ENCODE measurements around the gene PATE2. TPM values are rescaled to one million over a fixed set of nuclear protein-coding genes. Genes with fewer than 3 reads are reported as not detected.

PATE2 gene
- total and polyA plus RNA-seq, 7 experiments from 2014 or later = not detected

GRCh38 chr11:125766251-125766650 is 12.4 kb downstream of the PATE2 start:
- H3K36me3 ChIP-seq (ENCODE audit: control insufficient read depth in 2 of 3, insufficient read depth in 3 of 3, low read length in 3 of 3) = no peaks in the 10 kb centered on the region
- no peak overlapping the region for H3K4me3 ChIP-seq (ENCODE audit: low read length)
- ATAC-seq (no peak), DNase-seq (no peak)
- no peaks in the 10 kb centered on the region for H3K9me3 ChIP-seq (ENCODE audit: control insufficient read depth in 2 of 3, low read length in 3 of 3)
- Mint-ChIP-seq H3K4me3 (no peak overlapping the region), H3K9me3 (peaks cover 0 to 3% (median 0%) of the 10 kb centered on the region in 11 donors), H3K4me1 (peaks cover 0 to 27% (median 4%) of the 10 kb centered on the region in 7 donors), H3K36me3 (no peaks in the 10 kb centered on the region), H3K27me3 (peaks cover 0 to 44% (median 32%) of the 10 kb centered on the region in 5 donors), H3K27ac (no peak overlapping the region)
- ChIA-PET CTCF (no interaction called here), POLR2A (no interaction called here)
- no peak overlapping the region for H3K27ac ChIP-seq (ENCODE audit: low read depth, low read length)
- no peaks in the 10 kb centered on the region for H3K27me3 ChIP-seq (ENCODE audit: control insufficient read depth in 2 of 2, insufficient read depth in 2 of 2, low read length in 2 of 2)
- no peaks in the 10 kb centered on the region for H3K4me1 ChIP-seq (ENCODE audit: control insufficient read depth in 2 of 2, insufficient read depth in 2 of 2, low read length in 2 of 2)
- intact Hi-C loops (cut with micrococcal nuclease) = no loop called here

GRCh38 chr11:125763483-125763882 is 15.1 kb downstream of the PATE2 start:
- H3K27me3 Mint-ChIP-seq = peaks cover 0 to 38% (median 33%) of the 10 kb centered on the region in 5 donors
- no peak for DNase-seq
- H3K27ac Mint-ChIP-seq = no peak overlapping the region
- intact Hi-C loops (cut with micrococcal nuclease) = no loop called here
- no peaks in the 10 kb centered on the region for H3K9me3 ChIP-seq (ENCODE audit: control insufficient read depth in 2 of 3, low read length in 3 of 3)
- H3K4me1 Mint-ChIP-seq = peaks cover 0 to 17% (median 0%) of the 10 kb centered on the region in 7 donors
- H3K4me1 ChIP-seq (ENCODE audit: control insufficient read depth in 2 of 2, insufficient read depth in 2 of 2, low read length in 2 of 2) = no peaks in the 10 kb centered on the region
- no peaks in the 10 kb centered on the region for H3K27me3 ChIP-seq (ENCODE audit: control insufficient read depth in 2 of 2, insufficient read depth in 2 of 2, low read length in 2 of 2)
- no peak overlapping the region for H3K4me3 Mint-ChIP-seq
- H3K9me3 Mint-ChIP-seq = peaks cover 0 to 14% (median 5%) of the 10 kb centered on the region in 11 donors
- POLR2A ChIA-PET = no interaction called here
- no peaks in the 10 kb centered on the region for H3K36me3 Mint-ChIP-seq
- H3K36me3 ChIP-seq (ENCODE audit: control insufficient read depth in 2 of 3, insufficient read depth in 3 of 3, low read length in 3 of 3) = no peaks in the 10 kb centered on the region
- no peak overlapping the region for H3K27ac ChIP-seq (ENCODE audit: low read depth, low read length)
- ATAC-seq = no peak
- CTCF ChIA-PET = no interaction called here
- no peak overlapping the region for H3K4me3 ChIP-seq (ENCODE audit: low read length)

- ATAC-seq (no peak), DNase-seq (no peak)
- H3K27me3 ChIP-seq (ENCODE audit: control insufficient read depth in 2 of 2, insufficient read depth in 2 of 2, low read length in 2 of 2) = no peaks in the 10 kb centered on the region
- no peaks in the 10 kb centered on the region for H3K9me3 ChIP-seq (ENCODE audit: control insufficient read depth in 2 of 3, low read length in 3 of 3)
- no peaks in the 10 kb centered on the region for H3K4me1 ChIP-seq (ENCODE audit: control insufficient read depth in 2 of 2, insufficient read depth in 2 of 2, low read length in 2 of 2)
- H3K4me1 Mint-ChIP-seq = peaks cover 0 to 16% (median 0%) of the 10 kb centered on the region in 7 donors
- H3K36me3 Mint-ChIP-seq = peaks cover 0 to 4% (median 0%) of the 10 kb centered on the region in 5 donors
- POLR2A ChIA-PET = no interaction called here
- CTCF ChIA-PET = no interaction called here
- no peak overlapping the region for H3K4me3 ChIP-seq (ENCODE audit: low read length)
- H3K9me3 Mint-ChIP-seq = peaks cover 0 to 22% (median 11%) of the 10 kb centered on the region in 11 donors
- no peak overlapping the region for H3K27ac Mint-ChIP-seq
- peaks cover 0 to 32% (median 28%) of the 10 kb centered on the region in 5 donors for H3K27me3 Mint-ChIP-seq
- H3K4me3 Mint-ChIP-seq = no peak overlapping the region
- H3K27ac ChIP-seq (ENCODE audit: low read depth, low read length) = no peak overlapping the region
- intact Hi-C loops (cut with micrococcal nuclease) = no loop called here
- no peaks in the 10 kb centered on the region for H3K36me3 ChIP-seq (ENCODE audit: control insufficient read depth in 2 of 3, insufficient read depth in 3 of 3, low read length in 3 of 3)
Observed at GRCh38 chr11:125762445-125762844, 16.2 kb downstream of the PATE2 start.

GRCh38 chr11:125756050-125756449 is 22.6 kb downstream of the PATE2 start:
- ChIA-PET CTCF (no interaction called here), POLR2A (no interaction called here)
- H3K9me3 Mint-ChIP-seq = peaks cover 4 to 28% (median 13%) of the 10 kb centered on the region in 11 donors
- no peak overlapping the region for H3K4me3 Mint-ChIP-seq
- DNase-seq = no peak
- H3K27ac Mint-ChIP-seq = no peak overlapping the region
- Histone ChIP-seq H3K4me3 (ENCODE audit: low read length) (no peak overlapping the region), H3K9me3 (ENCODE audit: control insufficient read depth in 2 of 3, low read length in 3 of 3) (no peaks in the 10 kb centered on the region), H3K4me1 (ENCODE audit: control insufficient read depth in 2 of 2, insufficient read depth in 2 of 2, low read length in 2 of 2) (no peaks in the 10 kb centered on the region), H3K27ac (ENCODE audit: low read depth, low read length) (no peak overlapping the region), H3K36me3 (ENCODE audit: control insufficient read depth in 2 of 3, insufficient read depth in 3 of 3, low read length in 3 of 3) (no peaks in the 10 kb centered on the region), H3K27me3 (ENCODE audit: control insufficient read depth in 2 of 2, insufficient read depth in 2 of 2, low read length in 2 of 2) (no peaks in the 10 kb centered on the region)
- intact Hi-C loops (cut with micrococcal nuclease) = no loop called here
- peaks cover 5 to 40% (median 28%) of the 10 kb centered on the region in 5 donors for H3K27me3 Mint-ChIP-seq
- H3K36me3 Mint-ChIP-seq = peaks cover 0 to 6% (median 0%) of the 10 kb centered on the region in 5 donors
- no peaks in the 10 kb centered on the region for H3K4me1 Mint-ChIP-seq
- no peak for ATAC-seq

GRCh38 chr11:125750629-125751028 is 28.0 kb downstream of the PATE2 start:
- Mint-ChIP-seq H3K27ac (no peak overlapping the region), H3K36me3 (no peaks in the 10 kb centered on the region), H3K4me3 (no peak overlapping the region), H3K4me1 (no peaks in the 10 kb centered on the region), H3K27me3 (peaks cover 3 to 43% (median 18%) of the 10 kb centered on the region in 5 donors), H3K9me3 (peaks cover 0 to 5% (median 0%) of the 10 kb centered on the region in 11 donors)
- Histone ChIP-seq H3K4me1 (ENCODE audit: control insufficient read depth in 2 of 2, insufficient read depth in 2 of 2, low read length in 2 of 2) (no peaks in the 10 kb centered on the region), H3K27ac (ENCODE audit: low read depth, low read length) (no peak overlapping the region), H3K9me3 (ENCODE audit: control insufficient read depth in 2 of 3, low read length in 3 of 3) (no peaks in the 10 kb centered on the region), H3K36me3 (ENCODE audit: control insufficient read depth in 2 of 3, insufficient read depth in 3 of 3, low read length in 3 of 3) (no peaks in the 10 kb centered on the region), H3K27me3 (ENCODE audit: control insufficient read depth in 2 of 2, insufficient read depth in 2 of 2, low read length in 2 of 2) (no peaks in the 10 kb centered on the region), H3K4me3 (ENCODE audit: low read length) (no peak overlapping the region)
- POLR2A ChIA-PET = no interaction called here
- CTCF ChIA-PET = no interaction called here
- intact Hi-C loops (cut with micrococcal nuclease) = no loop called here
- ATAC-seq (no peak), DNase-seq (no peak)

- ChIA-PET CTCF (no interaction called here), POLR2A (no interaction called here)
- Mint-ChIP-seq H3K4me3 (no peak within 1 kb of the TSS), H3K4me1 (no peaks in the 10 kb centered on the region), H3K9me3 (no peaks in the 10 kb centered on the region), H3K36me3 (no peaks in the 10 kb centered on the region), H3K27me3 (peaks cover 0 to 20% (median 7%) of the 10 kb centered on the region in 5 donors), H3K27ac (no peak within 1 kb of the TSS)
- no peak within 1 kb of the TSS for H3K4me3 ChIP-seq (ENCODE audit: low read length)
- no peak for DNase-seq
- intact Hi-C loops (cut with micrococcal nuclease) = no loop called here
- no peak for ATAC-seq
- H3K9me3 ChIP-seq (ENCODE audit: control insufficient read depth in 2 of 3, low read length in 3 of 3) = no peaks in the 10 kb centered on the region
- no peaks in the 10 kb centered on the region for H3K4me1 ChIP-seq (ENCODE audit: control insufficient read depth in 2 of 2, insufficient read depth in 2 of 2, low read length in 2 of 2)
- H3K27ac ChIP-seq (ENCODE audit: low read depth, low read length) = no peak within 1 kb of the TSS
- H3K36me3 ChIP-seq (ENCODE audit: control insufficient read depth in 2 of 3, insufficient read depth in 3 of 3, low read length in 3 of 3) = no peaks in the 10 kb centered on the region
- H3K27me3 ChIP-seq (ENCODE audit: control insufficient read depth in 2 of 2, insufficient read depth in 2 of 2, low read length in 2 of 2) = no peaks in the 10 kb centered on the region
Observed at GRCh38 chr11:125745979-125746378, 32.6 kb downstream of the PATE2 start, which contains the start of gene PATE1. Gene PATE1, plus strand, starts transcription at chr11:125746279. Its CDS starts 26 bp downstream, at chr11:125746305.

GRCh38 chr11:125743681-125744080 is 34.9 kb downstream of the PATE2 start:
- Mint-ChIP-seq H3K9me3 (peaks cover 0 to 4% (median 0%) of the 10 kb centered on the region in 11 donors), H3K27me3 (peaks cover 0 to 12% (median 5%) of the 10 kb centered on the region in 5 donors), H3K4me3 (no peak overlapping the region), H3K4me1 (no peaks in the 10 kb centered on the region), H3K36me3 (no peaks in the 10 kb centered on the region), H3K27ac (no peak overlapping the region)
- CTCF ChIA-PET = no interaction called here
- DNase-seq (no peak), ATAC-seq (no peak)
- Histone ChIP-seq H3K36me3 (ENCODE audit: control insufficient read depth in 2 of 3, insufficient read depth in 3 of 3, low read length in 3 of 3) (no peaks in the 10 kb centered on the region), H3K27ac (ENCODE audit: low read depth, low read length) (no peak overlapping the region), H3K4me3 (ENCODE audit: low read length) (no peak overlapping the region), H3K4me1 (ENCODE audit: control insufficient read depth in 2 of 2, insufficient read depth in 2 of 2, low read length in 2 of 2) (no peaks in the 10 kb centered on the region), H3K9me3 (ENCODE audit: control insufficient read depth in 2 of 3, low read length in 3 of 3) (no peaks in the 10 kb centered on the region), H3K27me3 (ENCODE audit: control insufficient read depth in 2 of 2, insufficient read depth in 2 of 2, low read length in 2 of 2) (no peaks in the 10 kb centered on the region)
- POLR2A ChIA-PET = no interaction called here
- intact Hi-C loops (cut with micrococcal nuclease) = loop anchor here in 1 of 2 donors (1.0 kb wide), 1 partner anchor 7 kb away; no protein-coding TSS in a partner anchor

All from naive thymus-derived CD4-positive, alpha-beta T cell (primary cell).